GM12874 (cell line): ENCODE measurements around the gene ZFC3H1.

ENCODE experiments used
- CTCF ChIP-seq: IDR thresholded peaks from 2 replicates; pipeline ENCODE4 v1.5.1; 2011; ENCODE audit warnings: low read depth, mild to moderate bottlenecking, control low read depth, low read length, moderate library complexity; ENCODE audit not compliant: insufficient read depth

Gene ZFC3H1

GRCh38 chr12:71641390-71641789, 22.3 kb downstream of the ZFC3H1 start:
- no peak for TF ChIP-seq CTCF

GRCh38 chr12:71640316-71640715, 23.3 kb downstream of the ZFC3H1 start:
- no peak for TF ChIP-seq CTCF

GRCh38 chr12:71639341-71639760, 24.3 kb downstream of the ZFC3H1 start:
- peak; percentile 30; the same call in 1 of the 2 replicates for TF ChIP-seq CTCF

GRCh38 chr12:71638499-71638898, 25.1 kb downstream of the ZFC3H1 start:
- TF ChIP-seq CTCF: no peak

GRCh38 chr12:71636704-71637115, 26.9 kb downstream of the ZFC3H1 start:
- TF ChIP-seq CTCF: peak; percentile 64

GRCh38 chr12:71627438-71628002, 36.1 kb downstream of the ZFC3H1 start:
- TF ChIP-seq CTCF: no peak

GRCh38 chr12:71626768-71627167, 36.9 kb downstream of the ZFC3H1 start:
- TF ChIP-seq CTCF: no peak
